KMS-11 (cell line): ENCODE data around the gene EEF1G.
"Not testable (repeated sequence)": the region's sequence is repeated elsewhere in the genome, so short reads cannot be mapped to it uniquely, and the experiment has no call there.

Experiments
- H2AFZ ChIP-seq: fragments of 200-600 bp; sonication (generic); 2 replicates; pipeline ENCODE4 v1.6.1; 2016; ENCODE audit warnings: antibody characterized with exemption, mixed run types, low read depth
- H3K27ac ChIP-seq: fragments of 200-600 bp; sonication (generic); 2 replicates; pipeline ENCODE4 v1.6.1; 2016; ENCODE audit warnings: mild to moderate bottlenecking, mixed run types
- H3K27me3 ChIP-seq: fragments of 200-600 bp; sonication (generic); 2 replicates; pipeline ENCODE4 v1.6.1; 2017; ENCODE audit warnings: mild to moderate bottlenecking, low read depth, mixed run types, moderate library complexity; ENCODE audit not compliant: insufficient read depth
- H3K36me3 ChIP-seq: fragments of 200-600 bp; sonication (generic); 2 replicates; pipeline ENCODE4 v1.6.1; 2017; ENCODE audit warnings: mild to moderate bottlenecking, mixed run types; ENCODE audit not compliant: insufficient read depth
- H3K4me1 ChIP-seq: fragments of 200-600 bp; sonication (generic); 2 replicates; pipeline ENCODE4 v1.6.1; 2016; ENCODE audit warnings: mild to moderate bottlenecking, low read depth, mixed run types; ENCODE audit not compliant: poor library complexity, severe bottlenecking
- H3K4me2 ChIP-seq: fragments of 200-600 bp; sonication (generic); 2 replicates; pipeline ENCODE4 v1.7.0; 2016; ENCODE audit warnings: mild to moderate bottlenecking, mixed run types
- H3K4me3 ChIP-seq: fragments of 200-600 bp; sonication (generic); IDR thresholded peaks from 2 replicates; pipeline ENCODE4 v1.6.1; 2017; ENCODE audit warnings: low read depth, low read length, mixed read lengths; ENCODE audit not compliant: insufficient read depth
- H3K79me2 ChIP-seq: fragments of 200-600 bp; sonication (generic); 2 replicates; pipeline ENCODE4 v1.6.1; 2016; ENCODE audit warnings: low read depth, mixed run types; ENCODE audit not compliant: insufficient read depth
- H3K9ac ChIP-seq: fragments of 200-600 bp; sonication (generic); 2 replicates; pipeline ENCODE4 v1.6.1; 2016; ENCODE audit warnings: mild to moderate bottlenecking, mixed run types
- H4K20me1 ChIP-seq: fragments of 200-600 bp; sonication (generic); 2 replicates; pipeline ENCODE4 v1.6.1; 2016; ENCODE audit warnings: mild to moderate bottlenecking, mixed run types; ENCODE audit not compliant: insufficient read depth
- CTCF ChIP-seq: fragments of 200-600 bp; sonication (generic); conservative IDR thresholded peaks from 2 replicates; pipeline ENCODE4 v1.6.1; 2017; ENCODE audit warnings: low read depth, mild to moderate bottlenecking, antibody characterized with exemption, low read length, moderate library complexity, mixed read lengths

The EEF1G gene

DNA sequence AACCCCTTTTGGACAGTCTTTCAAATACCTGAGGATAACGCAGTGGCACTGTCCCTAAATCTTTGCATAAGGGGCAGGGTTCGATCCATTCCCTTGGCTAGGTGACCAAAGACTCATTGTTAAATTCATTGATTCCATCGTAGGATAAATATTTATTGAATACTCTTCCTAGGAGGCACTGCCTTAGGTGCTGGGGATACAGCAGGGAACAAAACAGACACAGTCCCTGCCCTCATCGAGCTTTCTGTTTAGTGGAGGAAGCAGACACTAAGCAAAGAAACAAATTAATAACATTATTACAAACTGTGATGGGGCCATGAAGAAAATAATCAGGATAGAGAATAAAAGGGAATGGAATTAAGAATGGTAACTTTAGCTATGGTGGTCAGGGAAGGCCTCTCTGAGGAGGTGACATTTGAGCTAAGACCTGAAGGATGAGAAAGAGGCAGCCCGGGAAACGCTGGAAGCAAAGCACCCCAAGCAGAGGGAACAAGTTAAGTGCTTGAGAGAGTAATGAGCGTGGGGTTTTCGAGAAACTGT lies 47.4 kb upstream of the EEF1G start:
- Histone ChIP-seq H3K4me3 (no peak overlapping the region), H2AFZ (peak overlapping the region; percentile 70; the same call in 1 of the 2 replicates)

DNA sequence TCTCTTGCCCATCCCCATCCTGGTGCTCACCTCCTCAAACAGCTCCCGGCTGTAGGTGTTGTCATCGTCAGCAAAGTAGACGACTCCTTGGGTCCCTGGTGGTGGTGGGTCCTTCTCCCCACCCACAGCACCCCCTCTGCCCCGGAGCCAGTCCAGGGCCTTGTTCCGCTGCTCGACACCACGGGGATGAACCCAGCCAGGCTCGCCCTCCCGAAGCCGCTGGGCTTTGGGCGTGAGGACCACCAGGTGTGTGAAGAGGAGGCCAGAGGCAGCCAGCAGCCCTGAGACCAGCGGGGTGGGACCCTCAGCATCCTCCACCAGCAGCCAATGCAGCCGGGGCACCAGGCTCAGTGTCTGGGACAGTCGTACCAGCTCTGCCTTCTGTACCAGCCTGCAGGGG lies 43.3 kb upstream of the EEF1G start:
- H3K4me3 ChIP-seq, H2AFZ ChIP-seq, H3K27me3 ChIP-seq, H3K9ac ChIP-seq, H3K27ac ChIP-seq, H3K79me2 ChIP-seq, H3K36me3 ChIP-seq, H4K20me1 ChIP-seq, H3K4me2 ChIP-seq: not testable (repeated sequence)
- peaks cover 35% of the 10 kb centered on the region for H3K4me1 ChIP-seq

More for the DNA sequence above, 47.4 kb upstream of the EEF1G start:
- peak overlapping the region; percentile 65; the same call in 1 of the 2 replicates for H3K9ac ChIP-seq
- H3K27ac ChIP-seq, result peak overlapping the region; percentile 56
- H3K79me2 ChIP-seq, result no peaks in the 10 kb centered on the region
- peaks cover 22% of the 10 kb centered on the region for H3K4me1 ChIP-seq
- TF ChIP-seq CTCF, result no peak
- H3K4me2 ChIP-seq, result peak overlapping the region; percentile 71
- H3K36me3 ChIP-seq, result no peaks in the 10 kb centered on the region
- H4K20me1 ChIP-seq, result no peaks in the 10 kb centered on the region
- no peaks in the 10 kb centered on the region for H3K27me3 ChIP-seq

DNA sequence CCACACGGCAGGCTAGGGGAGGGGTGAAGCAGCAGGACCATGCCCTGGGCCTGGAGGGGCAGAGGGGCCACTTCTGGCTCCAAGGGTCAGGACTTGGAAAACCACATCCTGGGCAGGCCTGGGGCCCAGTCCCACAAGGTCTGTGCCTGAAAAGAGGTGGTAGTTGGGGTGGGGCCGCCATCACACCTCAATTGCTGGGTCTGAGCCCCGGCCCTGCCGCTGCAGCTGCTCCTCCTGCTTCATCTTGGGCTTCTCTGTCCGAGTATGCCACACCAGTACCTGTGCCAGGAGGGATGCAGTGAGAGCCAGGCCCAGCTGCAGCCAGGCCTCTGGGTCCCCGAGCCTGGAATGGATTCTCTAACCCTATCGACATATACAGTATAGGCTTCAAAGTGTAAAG lies 41.8 kb upstream of the EEF1G start:
- H3K4me2 ChIP-seq, result no peak overlapping the region
- H2AFZ ChIP-seq, result no peak overlapping the region
- no peaks in the 10 kb centered on the region for H4K20me1 ChIP-seq
- H3K27me3 ChIP-seq, result no peaks in the 10 kb centered on the region
- H3K9ac ChIP-seq, result no peak overlapping the region
- H3K27ac ChIP-seq, result no peak overlapping the region
- peaks cover 36% of the 10 kb centered on the region for H3K4me1 ChIP-seq
- no peaks in the 10 kb centered on the region for H3K79me2 ChIP-seq
- TF ChIP-seq CTCF, result no peak
- no peaks in the 10 kb centered on the region for H3K36me3 ChIP-seq
- no peak overlapping the region for H3K4me3 ChIP-seq

- no peak overlapping the region for H3K4me3 ChIP-seq
- no peak for TF ChIP-seq CTCF
- H4K20me1 ChIP-seq, result no peaks in the 10 kb centered on the region
- no peak overlapping the region for H3K4me2 ChIP-seq
- no peak overlapping the region; the same call in 1 of the 2 replicates for H3K27ac ChIP-seq
- H3K79me2 ChIP-seq, result no peaks in the 10 kb centered on the region
- no peaks in the 10 kb centered on the region for H3K36me3 ChIP-seq
- H3K4me1 ChIP-seq, result peaks cover 28% of the 10 kb centered on the region
- no peak overlapping the region for H3K9ac ChIP-seq
- H2AFZ ChIP-seq, result no peak overlapping the region
- no peaks in the 10 kb centered on the region for H3K27me3 ChIP-seq
These were observed 40.6 kb upstream of the EEF1G start for GRCh38 chr11:62614275-62614674.

DNA sequence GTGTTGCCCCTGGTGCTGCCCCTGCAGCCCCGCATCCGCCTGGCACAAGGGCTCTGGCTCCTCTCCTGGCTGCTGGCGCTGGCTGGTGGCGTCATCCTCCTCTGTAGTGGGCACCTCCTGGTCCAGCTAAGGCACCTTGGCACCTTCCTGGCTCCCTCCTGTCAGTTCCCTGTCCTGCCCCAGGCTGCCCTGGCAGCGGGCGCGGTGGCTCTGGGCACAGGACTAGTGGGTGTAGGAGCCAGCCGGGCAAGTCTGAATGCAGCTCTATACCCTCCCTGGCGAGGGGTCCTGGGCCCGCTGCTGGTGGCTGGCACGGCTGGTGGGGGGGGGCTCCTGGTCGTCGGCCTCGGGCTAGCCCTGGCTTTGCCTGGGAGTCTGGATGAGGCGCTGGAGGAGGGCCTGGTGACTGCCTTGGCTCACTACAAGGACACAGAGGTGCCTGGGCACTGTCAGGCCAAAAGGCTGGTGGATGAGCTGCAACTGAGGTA lies 39.6 kb upstream of the EEF1G start:
- Histone ChIP-seq H3K4me3 (no peak overlapping the region), H3K36me3 (no peaks in the 10 kb centered on the region), H3K79me2 (no peaks in the 10 kb centered on the region), H3K4me1 (peaks cover 28% of the 10 kb centered on the region), H3K4me2 (peak overlapping the region; percentile 39; the same call in 1 of the 2 replicates), H2AFZ (no peak overlapping the region), H4K20me1 (no peaks in the 10 kb centered on the region), H3K27ac (no peak overlapping the region), H3K9ac (no peak overlapping the region), H3K27me3 (no peaks in the 10 kb centered on the region)
- TF ChIP-seq CTCF, result no peak
